HG02588 (cell line): ENCODE data around the gene RIOK2.

Experiments
- ATAC-seq: cut with Tn5 transposase; IDR thresholded peaks from one replicate; pipeline ENCODE4 v1.9.1; 2021; ENCODE audit warnings: mild to moderate bottlenecking, moderate library complexity; ENCODE audit not compliant: unreplicated experiment

Gene RIOK2

DNA sequence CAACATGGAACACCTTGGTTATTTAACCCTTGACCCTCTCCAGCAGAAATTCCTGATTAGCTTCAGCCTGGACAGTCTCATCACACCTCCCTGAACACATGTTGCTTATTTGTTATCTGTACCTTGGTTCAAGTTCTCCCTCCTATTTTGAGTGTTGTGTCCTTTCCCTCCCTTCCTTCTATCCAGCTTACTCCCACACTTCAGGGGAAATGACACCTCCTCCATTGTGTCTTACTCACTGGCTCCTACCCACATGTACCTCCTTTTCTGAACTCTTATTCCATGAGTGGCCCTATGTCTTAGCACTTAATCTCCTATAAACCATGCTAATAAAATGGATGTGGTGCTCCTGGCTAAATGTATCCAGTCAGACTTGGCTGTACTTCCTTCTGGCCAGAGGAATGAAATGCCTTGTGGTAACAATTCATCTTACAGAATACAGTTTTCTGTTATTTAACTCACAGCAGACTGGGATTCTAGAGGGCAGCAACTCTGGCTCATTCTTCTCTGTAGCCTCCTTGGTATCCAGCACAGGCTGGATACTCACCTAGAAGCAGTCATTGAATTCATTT, 51.8 kb downstream of the RIOK2 start:
- ATAC-seq, result no peak

DNA sequence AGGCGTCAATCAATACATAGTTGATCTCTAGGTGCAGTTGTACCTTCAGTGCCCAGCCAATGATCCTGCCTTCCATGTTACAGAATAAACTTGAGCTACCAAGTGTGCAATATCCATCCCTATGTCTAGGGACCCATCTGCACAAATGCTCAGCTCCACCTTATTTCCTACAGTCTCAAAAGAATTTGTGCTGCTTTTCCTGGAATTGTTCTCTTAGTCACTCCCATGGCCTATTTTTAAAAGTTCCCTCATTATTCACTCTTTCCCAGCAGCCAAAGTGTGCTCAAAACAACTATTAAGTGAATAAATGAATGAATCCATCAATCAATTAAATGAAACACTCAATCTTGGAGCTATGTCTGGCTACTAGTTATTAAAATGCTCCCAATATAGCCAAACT, 55.3 kb downstream of the RIOK2 start:
- no peak for ATAC-seq

DNA sequence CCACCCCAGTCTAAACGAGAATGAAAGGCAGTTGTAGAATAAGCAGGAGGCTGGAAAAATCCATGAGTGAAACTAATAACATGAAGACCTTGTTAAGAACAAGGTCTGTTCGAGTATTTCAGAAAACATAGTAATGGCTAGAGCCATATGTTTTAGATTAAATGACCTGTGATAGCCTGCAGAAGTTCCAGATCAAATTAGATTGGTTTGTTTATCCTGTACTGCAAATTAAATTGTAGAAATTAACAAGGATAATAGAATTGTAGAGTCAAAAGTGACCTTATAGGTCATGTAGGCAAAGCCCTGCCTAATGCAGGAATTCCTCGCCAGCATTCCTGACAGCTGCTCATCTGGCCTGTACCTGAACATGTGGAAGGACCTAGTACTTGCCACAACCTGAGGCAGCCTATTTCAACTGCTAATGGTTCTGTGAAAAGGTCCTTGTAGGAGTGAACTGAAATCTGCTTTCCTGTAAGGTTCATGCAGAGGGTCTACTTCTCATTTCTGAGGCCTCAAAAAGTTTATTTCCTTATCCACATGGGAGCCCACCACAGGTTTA, 57.8 kb downstream of the RIOK2 start:
- ATAC-seq, result no peak

DNA sequence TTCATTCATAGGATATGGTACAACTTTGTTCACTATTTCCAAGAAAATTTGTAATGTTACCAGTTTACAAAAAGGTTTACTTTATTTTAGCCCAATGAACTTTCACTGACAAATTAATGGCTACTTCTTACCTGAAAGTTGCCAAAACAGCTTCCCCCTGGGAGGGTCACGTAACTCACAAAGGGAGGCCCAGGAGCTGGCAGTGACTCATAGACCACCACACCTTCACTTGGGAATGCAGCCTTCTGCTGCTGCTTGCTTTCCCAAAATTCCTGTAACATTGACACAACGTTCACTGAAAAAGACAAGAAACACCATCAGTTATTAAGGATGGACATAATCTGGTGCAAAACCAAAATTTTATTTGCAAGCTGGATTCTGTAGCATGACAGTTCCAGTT, 58.7 kb downstream of the RIOK2 start:
- ATAC-seq, result no peak

DNA sequence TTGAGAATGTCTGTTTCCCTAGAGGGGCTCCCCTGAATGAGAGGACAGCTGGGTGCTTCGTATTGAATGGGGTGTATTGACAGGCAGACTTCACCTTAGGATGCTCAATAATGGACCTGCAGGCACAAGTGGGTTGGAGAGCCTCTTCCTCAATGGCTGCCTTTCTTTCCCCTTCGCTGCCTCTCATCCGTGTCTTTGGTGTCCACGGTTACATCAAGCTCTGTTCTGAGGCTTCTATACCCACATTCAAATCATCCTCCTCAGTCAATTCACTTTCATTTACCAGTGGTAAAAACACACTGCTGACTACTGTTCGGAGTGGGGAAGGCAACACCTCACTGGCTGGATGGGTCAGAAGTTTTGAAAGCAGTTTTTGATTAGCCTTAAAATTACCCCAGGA, 61.2 kb downstream of the RIOK2 start:
- ATAC-seq, result no peak

DNA sequence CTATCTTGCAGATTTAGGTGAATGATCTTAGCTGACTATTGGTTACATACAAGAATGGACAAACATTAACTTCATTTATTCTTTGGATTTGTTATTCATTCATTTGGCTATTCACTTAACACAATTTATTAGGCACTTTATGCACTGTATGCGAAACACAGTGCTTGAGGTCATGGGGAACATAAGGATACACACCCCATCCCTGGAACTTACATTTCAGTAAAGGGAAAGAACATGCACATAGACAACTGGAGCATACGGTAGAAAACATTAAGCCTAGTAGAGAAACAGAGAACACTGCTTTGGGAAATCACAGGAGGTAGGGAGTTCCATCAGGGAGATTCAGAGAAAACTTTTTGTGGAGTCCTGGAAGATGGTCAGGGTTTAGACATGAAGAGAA, 62.9 kb downstream of the RIOK2 start:
- ATAC-seq, result no peak

DNA sequence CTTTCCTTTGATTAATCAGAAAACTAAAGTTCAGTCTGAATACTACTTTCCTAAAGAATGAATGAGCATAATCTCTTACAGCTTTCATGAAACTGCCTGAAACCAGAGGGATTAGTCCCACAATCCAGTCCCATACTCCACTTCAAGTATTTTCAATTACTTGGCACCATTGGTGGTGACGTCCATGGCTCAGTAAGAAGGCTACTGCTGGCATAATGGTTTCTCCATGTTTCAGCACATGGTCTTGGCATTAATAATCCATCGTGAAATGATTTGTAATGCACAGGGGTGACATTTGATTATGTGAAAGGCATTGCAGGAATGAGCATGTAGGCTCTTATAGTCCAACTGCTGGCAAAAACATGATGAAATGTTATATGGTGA, 64.0 kb downstream of the RIOK2 start:
- ATAC-seq, result no peak

DNA sequence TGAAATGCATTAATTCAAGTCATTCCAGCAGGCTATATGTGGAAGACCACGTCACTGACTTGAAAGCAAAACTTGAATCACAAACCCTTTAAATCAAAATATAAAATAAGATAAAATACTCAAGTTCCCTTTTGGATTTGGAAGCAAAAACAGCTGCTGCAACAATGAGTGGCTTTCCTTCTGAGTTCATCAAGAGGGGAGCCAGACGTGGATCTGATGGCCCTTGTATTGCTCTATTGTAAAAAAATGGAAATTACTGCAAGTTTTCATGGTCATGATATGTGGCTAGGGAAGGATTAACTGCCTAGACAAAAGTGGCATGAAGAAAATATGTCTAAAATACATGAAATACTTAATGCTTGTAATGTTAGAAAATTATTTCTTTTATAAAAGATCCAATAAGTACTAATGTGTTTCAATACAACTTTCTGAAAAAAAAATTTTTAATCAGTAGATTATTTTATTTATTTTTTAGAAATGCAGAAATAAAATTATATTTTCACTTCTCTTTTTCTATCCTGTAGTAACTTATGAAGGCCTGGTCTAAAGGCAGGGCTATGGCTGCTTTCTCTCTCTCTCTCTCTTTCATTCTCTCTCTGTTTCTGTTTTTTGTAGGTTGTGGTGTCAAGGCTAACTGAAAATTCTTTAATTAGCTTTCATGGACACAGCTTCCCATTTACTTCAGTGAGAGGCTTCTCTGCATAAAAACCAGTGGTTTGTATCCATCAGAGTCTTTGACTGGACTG, 64.6 kb downstream of the RIOK2 start:
- no peak for ATAC-seq

DNA sequence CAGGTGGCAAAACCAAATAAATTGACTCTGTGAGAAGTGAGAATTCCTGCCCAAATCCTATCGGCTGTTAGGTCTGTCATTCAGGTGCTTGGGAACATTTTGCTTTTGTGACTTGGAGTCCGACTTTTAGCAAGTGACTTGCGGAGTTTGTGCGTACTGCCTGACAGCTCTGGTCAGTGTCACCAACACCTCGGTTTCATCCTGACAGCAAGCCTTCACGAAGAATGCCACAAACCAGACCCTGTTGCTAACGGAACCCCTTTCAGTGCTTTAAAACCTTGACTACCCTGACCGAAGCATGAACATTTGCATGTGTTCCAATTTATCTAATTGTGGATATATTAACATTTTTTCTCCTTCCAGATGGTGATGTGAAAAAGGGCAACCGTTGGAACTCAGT, 67.1 kb downstream of the RIOK2 start:
- no peak for ATAC-seq

DNA sequence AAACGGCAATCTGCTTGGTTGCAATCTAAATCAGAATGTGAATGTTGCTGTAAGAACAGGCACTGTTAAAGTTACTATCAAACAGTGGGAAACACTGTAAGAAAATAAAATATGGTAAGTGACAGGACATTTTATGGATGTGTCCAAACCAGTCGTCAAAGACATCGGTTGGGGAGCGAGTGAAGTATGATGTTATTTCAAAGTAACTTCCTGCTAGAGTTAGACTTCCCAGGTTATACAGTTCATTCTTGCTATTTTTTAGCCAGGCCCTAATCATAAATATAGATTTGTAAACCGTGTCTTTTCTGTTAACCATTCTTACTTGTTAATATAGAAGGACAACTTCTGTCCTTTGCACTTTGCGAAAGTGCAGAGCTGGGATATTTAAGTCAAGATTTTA, 70.8 kb downstream of the RIOK2 start:
- no peak for ATAC-seq

DNA sequence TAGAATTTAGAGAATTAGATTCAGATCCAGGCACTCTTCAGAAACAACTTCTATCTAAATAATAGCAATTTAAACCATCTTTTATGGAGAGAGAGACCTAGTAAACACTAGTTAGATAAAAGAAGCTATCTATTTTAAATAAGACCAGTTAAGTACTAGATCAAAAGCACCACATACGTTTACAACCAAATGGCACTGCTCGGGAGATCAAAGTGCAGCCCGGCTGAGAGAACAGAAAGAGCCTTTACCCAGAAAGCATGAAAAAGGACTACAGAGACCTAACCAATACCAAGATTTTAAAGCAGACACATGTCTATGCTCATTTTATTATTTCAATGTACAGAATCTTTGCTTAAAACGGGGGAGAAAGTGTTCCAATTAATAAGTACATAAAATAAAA, 71.4 kb downstream of the RIOK2 start:
- ATAC-seq, result no peak

DNA sequence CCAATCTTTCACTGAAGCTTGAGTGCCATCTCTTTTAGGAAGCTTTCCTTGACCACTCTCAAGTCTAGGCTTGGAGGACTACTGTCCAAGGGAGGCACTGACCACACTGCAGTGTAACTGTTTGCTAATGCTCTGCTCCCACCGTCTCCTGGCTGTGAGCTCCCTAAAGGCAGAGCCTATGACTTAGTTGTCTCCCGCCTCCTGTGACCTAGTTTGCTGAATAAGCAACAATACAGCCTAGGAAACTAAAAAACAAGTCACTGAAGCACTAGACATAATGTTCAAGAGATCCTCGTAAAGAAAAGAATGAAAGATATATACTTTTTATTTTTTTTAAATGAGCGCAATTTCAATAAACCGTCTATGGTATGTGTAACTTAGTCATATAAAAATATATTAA, 72.0 kb downstream of the RIOK2 start:
- no peak for ATAC-seq
